HepG2 (cell line): ENCODE data around the gene BDNF. TPM values are rescaled to one million over a fixed set of nuclear protein-coding genes. Genes with fewer than 3 reads are reported as not detected.
A peak's percentile ranks its signal among the peaks of the same experiment; 100 is the strongest.

Experiments used
- ATAC-seq: fragments of 200-7000 bp; cut with Tn5 transposase; 3 replicates; pipeline ENCODE4 v1.9.1; 2020; ENCODE audit warnings: mild to moderate bottlenecking, moderate library complexity
- BruUV-seq: library from RNA; stranded (reverse); fragments of 400-500 nt; replicated peaks from 2 replicates; lab custom pipeline; 2021; lab: Mats Ljungman, UMichigan
- CTCF ChIA-PET: fragments of 300-600 bp; formaldehyde crosslinking; extraction: SDS; loops from one replicate; lab custom pipeline; 2021; ENCODE audit warnings: low total read pairs, inconsistent platforms, low intra/inter-chr PET ratio; lab: Yijun Ruan, JAX
- POLR2A ChIA-PET: fragments of 350-600 bp; sonication (Branson Sonifier 250); formaldehyde crosslinking; loops from one replicate; lab custom pipeline; 2020; ENCODE audit warnings: antibody characterized with exemption, inconsistent platforms; lab: Yijun Ruan, JAX
- DNase-seq: peaks from one replicate; pipeline ENCODE4 v3.0.0-alpha.2; 2015; ENCODE audit warnings: low spot score
- FAIRE-seq: peaks from 3 replicates; lab custom pipeline; 2011; peaks lifted over from hg19 to GRCh38; lab: Jason Lieb, UNC
- H2AFZ ChIP-seq: one replicate; pipeline ENCODE4 v1.6.1; 2011; ENCODE audit warnings: low read length, inconsistent platforms
- H3K27ac ChIP-seq: fragments of 300-600 bp; 3 replicates; pipeline ENCODE4 v1.8.0; 2011; ENCODE audit warnings: mixed run types, mild to moderate bottlenecking, mixed read lengths, low read length, inconsistent platforms; ENCODE audit not compliant: insufficient read depth; ENCODE audit errors: extremely low read length
- H3K27me3 ChIP-seq, 2 experiments: fragments of 200-600 bp in 1 of 2; 2 replicates in 1 of 2; 3 replicates in 1 of 2; pipeline versions ENCODE4 v1.6.0 to v1.8.0; 2011; ENCODE audit warnings: low read length in 2 of 2, mild to moderate bottlenecking in 2 of 2, moderate library complexity in 2 of 2, inconsistent platforms in 1 of 2; ENCODE audit not compliant: insufficient read depth in 2 of 2, control insufficient read depth in 1 of 2
- H3K36me3 ChIP-seq, 2 experiments: fragments of 200-600 bp in 1 of 2; replicated peaks in 1 of 2; 2 replicates in 1 of 2; 3 replicates in 1 of 2; pipeline versions ENCODE4 v1.5.1 to v1.8.0; 2011; ENCODE audit warnings: low read length in 2 of 2, inconsistent platforms in 1 of 2; ENCODE audit not compliant: insufficient read depth in 2 of 2, control insufficient read depth in 1 of 2
- H3K4me1 ChIP-seq: 2 replicates; pipeline ENCODE4 v1.5.1; 2012; ENCODE audit warnings: low read length, inconsistent platforms; ENCODE audit not compliant: insufficient read depth
- H3K4me2 ChIP-seq: 2 replicates; pipeline ENCODE4 v1.6.0; 2011; ENCODE audit warnings: low read depth, low read length, inconsistent platforms
- H3K4me3 ChIP-seq, 3 experiments: fragments of 200-600 bp in 1 of 3; sonication (generic), shearing (Covaris generic) in 1 of 3; replicated peaks in 1 of 3; 2 replicates each; pipeline ENCODE4 v1.5.1; 2011 to 2016; ENCODE audit warnings: low read length in 3 of 3, inconsistent platforms in 2 of 3, low read depth in 2 of 3, mild to moderate bottlenecking in 2 of 3, control low read depth in 1 of 3, mixed read lengths in 1 of 3; ENCODE audit not compliant: insufficient read depth in 1 of 3
- H3K79me2 ChIP-seq: one replicate; pipeline ENCODE4 v1.6.1; 2011; ENCODE audit warnings: low read length, inconsistent platforms; ENCODE audit not compliant: insufficient read depth
- H3K9ac ChIP-seq: 2 replicates; pipeline ENCODE4 v1.6.0; 2011; ENCODE audit warnings: mild to moderate bottlenecking, low read depth, low read length, inconsistent platforms; ENCODE audit not compliant: insufficient read depth
- H3K9me3 ChIP-seq: 2 replicates; pipeline ENCODE4 v1.5.1; 2012; ENCODE audit warnings: mild to moderate bottlenecking, low read length
- H4K20me1 ChIP-seq: 2 replicates; pipeline ENCODE4 v1.6.0; 2011; ENCODE audit warnings: inconsistent platforms, mild to moderate bottlenecking, low read length, moderate library complexity; ENCODE audit not compliant: insufficient read depth
- CBX1 ChIP-seq: IDR thresholded peaks from one replicate; pipeline ENCODE4 v1.6.1; 2016; ENCODE audit warnings: antibody characterized with exemption, low read depth
- HNRNPLL ChIP-seq: fragments of 200-400 bp; formaldehyde crosslinking; IDR thresholded peaks from 2 replicates; pipeline ENCODE4 v1.6.1; 2017; ENCODE audit warnings: mild to moderate bottlenecking, low read depth, low read length; ENCODE audit not compliant: poor library complexity, severe bottlenecking
- U2AF2 ChIP-seq: fragments of 200-400 bp; formaldehyde crosslinking; IDR thresholded peaks from 2 replicates; pipeline ENCODE4 v1.6.1; 2017; ENCODE audit warnings: low read depth, mild to moderate bottlenecking, low read length
- ZBED4 ChIP-seq: sonication (generic); formaldehyde crosslinking; IDR thresholded peaks from 2 replicates; pipeline ENCODE4 v1.4.0; 2020; ENCODE audit warnings: missing genetic modification reagents, borderline replicate concordance
- WGBS: methylation state at CpG from one replicate; pipeline ENCODE4 v1.1.6; 2017; ENCODE audit warnings: low lambda C conversion rate; 5-methylcytosine and 5-hydroxymethylcytosine counted together
- in situ Hi-C: cut with HindIII; loops from 2 replicates; pipeline ENCODE4 v1.10.0; 2017; ENCODE audit warnings: low pct_unique_long_range_greater_than_20kb; ENCODE audit not compliant: extremely low pct_ligation_motif_present
- intact Hi-C: fragments of 100-400 bp; cut with micrococcal nuclease; formaldehyde crosslinking; loops from one replicate; pipeline ENCODE4 v1.10.0; 2022; ENCODE audit not compliant: unreplicated experiment
- polyA plus RNA-seq, 8 experiments: library from polyadenylated mRNA; depleted of rRNA in 3 of 8; stranded (reverse) in 7 of 8; unstranded in 1 of 8; fragments of >200 nt; fragmentation: Illumina TruSeq in 4 of 8; extraction: Trizol in 4 of 8; gene quantifications; 2 replicates each; pipeline versions ENCODE4 v1.2.1 to v1.2.3, GENCODE V29; 2011 to 2016; ENCODE audit warnings: low read depth in 4 of 8, missing spikeins in 1 of 8, mixed read lengths in 1 of 8; ENCODE audit not compliant: insufficient read depth in 1 of 8
- total RNA-seq, 5 experiments: library from RNA; depleted of rRNA; stranded (reverse); fragments of >200 nt; fragmentation: Illumina TruSeq; extraction: Trizol; gene quantifications; 2 replicates each; pipeline ENCODE4 v1.2.3, GENCODE V29; 2016; ENCODE audit warnings: low read depth in 1 of 5

BDNF gene
- total and polyA plus RNA-seq, 2 of the 13 experiments (the other 11 are each of a cell fraction or from before 2014, with no cell fraction given) = 0.02 TPM; not detected in 1

GRCh38 chr11:27699926-27700350, 317 bp downstream of the BDNF start:
- no peaks in the 10 kb centered on the region for H3K9me3 ChIP-seq
- no TSS peak for BruUV-seq
- TF ChIP-seq ZBED4 (CRISPR knock-in tag) = no peak
- no peak for TF ChIP-seq U2AF2
- peak; percentile 29 for TF ChIP-seq HNRNPLL
- no peak for TF ChIP-seq CBX1
- TF ChIP-seq, all 625 proteins: peak for 1
- no peak overlapping the region for H3K27ac ChIP-seq
- H4K20me1 ChIP-seq = no peaks in the 10 kb centered on the region
- ATAC-seq (peak; percentile 21), FAIRE-seq (no peak), DNase-seq (no peak)
- no peak overlapping the region for H3K9ac ChIP-seq
- H3K36me3 ChIP-seq = no peaks in the 10 kb centered on the region
- H3K4me1 ChIP-seq = peaks cover 29% of the 10 kb centered on the region
- peak overlapping the region; percentile 66 for H3K4me2 ChIP-seq
- no peak overlapping the region for H2AFZ ChIP-seq
- 3% methylated on average over 8 of the region's 28 CpGs for WGBS
- H3K27me3 ChIP-seq = peaks cover 0 to 36% of the 10 kb centered on the region in 2 experiments; a peak in 3 of 5 replicates
- intact Hi-C loops = loop anchor here (1.0 kb wide), 5 partner anchors 829 to 1634 kb away; no protein-coding TSS in a partner anchor
- no peaks in the 10 kb centered on the region for H3K79me2 ChIP-seq
- CTCF ChIA-PET = interaction anchor here (2.0 kb wide), 1 partner anchor 830 kb away, joined by 13 read pairs; no protein-coding TSS in a partner anchor
- in situ Hi-C loops = loop anchor here (5.0 to 25.0 kb wide), 4 partner anchors 832 to 1635 kb away; no protein-coding TSS in a partner anchor
- POLR2A ChIA-PET = no interaction called here
- H3K4me3 ChIP-seq = peak overlapping the region; percentile 34 to 57 (median 40); a peak in 4 of 6 replicates
